GM10248 (cell line): ENCODE results near the gene GNB1.

ENCODE experiments used
- CTCF ChIA-PET: fragments of 300-600 bp; sonication (Branson Sonifier 250); formaldehyde crosslinking; extraction: SDS; loops from one replicate; lab custom pipeline; 2021; ENCODE audit warnings: antibody characterized with exemption; lab: Yijun Ruan, JAX
- POLR2A ChIA-PET: fragments of 350-650 bp; sonication (Branson Sonifier 250); formaldehyde crosslinking; extraction: SDS; loops from one replicate; lab custom pipeline; 2020; ENCODE audit warnings: antibody characterized with exemption; lab: Yijun Ruan, JAX
- DNase-seq: peaks from one replicate; pipeline ENCODE4 v3.0.0; 2012; ENCODE audit errors: extremely low spot score
- CTCF ChIP-seq: IDR thresholded peaks from 2 replicates; pipeline ENCODE4 v1.5.1; 2012; ENCODE audit warnings: mild to moderate bottlenecking, low read depth; ENCODE audit errors: extremely low read depth, missing control alignments, control extremely low read depth

The GNB1 gene

GRCh38 chr1:1894354-1895059 is 3.6 kb upstream of the GNB1 start:
- no peak for TF ChIP-seq CTCF
- no peak for DNase-seq
- CTCF ChIA-PET = interaction anchor here (6.4 kb wide), 1 partner anchor 13 kb away, joined by 72 read pairs; no protein-coding TSS in a partner anchor
- POLR2A ChIA-PET = no interaction called here

- TF ChIP-seq CTCF = no peak
- DNase-seq = no peak
- POLR2A ChIA-PET = no interaction called here
- CTCF ChIA-PET = no interaction called here
These were observed 3.1 kb upstream of the GNB1 start for GRCh38 chr1:1893997-1894353.

- TF ChIP-seq CTCF = no peak
- ChIA-PET CTCF (no interaction called here), POLR2A (no interaction called here)
- no peak for DNase-seq
These were observed 2.6 kb upstream of the GNB1 start for GRCh38 chr1:1893291-1893985.

- ChIA-PET POLR2A (no interaction called here), CTCF (interaction anchor here (1.4 kb wide), 1 partner anchor 13 kb away, joined by 4 read pairs; no protein-coding TSS in a partner anchor)
- DNase-seq = no peak
- TF ChIP-seq CTCF = no peak
These were observed 1.9 kb upstream of the GNB1 start for GRCh38 chr1:1892763-1893120.

- CTCF ChIA-PET = interaction anchor here (0.8 to 1.4 kb wide), 3 partner anchors 8 to 112 kb away, joined by 3 to 4 read pairs (median 3); no protein-coding TSS in a partner anchor
- no peak for DNase-seq
- POLR2A ChIA-PET = interaction anchor here (1.0 kb wide), 1 partner anchor 9 kb away, joined by 4 read pairs; no protein-coding TSS in a partner anchor
- no peak for TF ChIP-seq CTCF
These were observed 1.3 kb upstream of the GNB1 start for GRCh38 chr1:1892079-1892762.

GRCh38 chr1:1891349-1892078 is 627 bp upstream of the GNB1 start:
- ChIA-PET CTCF (interaction anchor here (0.8 to 1.4 kb wide), 3 partner anchors 9 to 111 kb away, joined by 3 to 4 read pairs (median 3); no protein-coding TSS in a partner anchor), POLR2A (interaction anchor here (1.0 kb wide), 1 partner anchor 10 kb away, joined by 4 read pairs; no protein-coding TSS in a partner anchor)
- DNase-seq = peak; percentile 78
- no peak for TF ChIP-seq CTCF
